NT2/D1 (cell line): Measurements from ENCODE around the gene EPHA3.

Experiments
- SUZ12 ChIP-seq: IDR thresholded peaks from 2 replicates; pipeline ENCODE4 v1.6.1; 2011; ENCODE audit not compliant: insufficient read length, insufficient read depth; ENCODE audit errors: extremely low read depth
- ZNF274 ChIP-seq: IDR thresholded peaks from 2 replicates; pipeline ENCODE4 v1.6.1; 2011; ENCODE audit warnings: mild to moderate bottlenecking, low read depth, low read length

GRCh38 chr3:89522155-89522554, 414.7 kb downstream of the EPHA3 start:
- TF ChIP-seq SUZ12 (no peak), ZNF274 (no peak)
